Panc1 (cell line): ENCODE measurements around the gene TMEM168. TPM values are rescaled to one million over a fixed set of nuclear protein-coding genes. Genes with fewer than 3 reads are reported as not detected.

Experiments used
- ATAC-seq: fragments of 200-7000 bp; cut with Tn5 transposase; 2 replicates; pipeline ENCODE4 v1.9.1; 2020; ENCODE audit warnings: mild to moderate bottlenecking, moderate library complexity
- BruUV-seq: library from RNA; stranded (reverse); fragments of 400-500 nt; replicated peaks from 2 replicates; lab custom pipeline; 2021; lab: Mats Ljungman, UMichigan
- CTCF ChIA-PET: fragments of 300-600 bp; sonication (Branson Sonifier 250); formaldehyde crosslinking; loops from one replicate; lab custom pipeline; 2022; ENCODE audit warnings: antibody characterized with exemption; lab: Charles Lee
- POLR2A ChIA-PET: fragments of 300-600 bp; sonication (Branson Sonifier 250); formaldehyde crosslinking; loops from one replicate; lab custom pipeline; 2022; ENCODE audit warnings: antibody characterized with exemption; lab: Charles Lee
- DNase-seq: peaks from one replicate; pipeline ENCODE4 v3.0.0-alpha.2; 2010; ENCODE audit warnings: low read depth, low spot score
- H3K27ac ChIP-seq: 2 replicates; pipeline ENCODE4 v1.5.1; 2011; ENCODE audit warnings: mild to moderate bottlenecking, low read length, inconsistent platforms
- H3K27me3 ChIP-seq: fragments of 200-500 bp; sonication (Bioruptor generic); 2 replicates; pipeline ENCODE4 v1.6.0; 2014; ENCODE audit warnings: low read length, inconsistent platforms; ENCODE audit not compliant: control insufficient read depth, insufficient read depth
- H3K36me3 ChIP-seq: fragments of 200-500 bp; sonication (Bioruptor generic); 2 replicates; pipeline ENCODE4 v1.5.1; 2014; ENCODE audit warnings: inconsistent platforms, mild to moderate bottlenecking, low read length, moderate library complexity; ENCODE audit not compliant: control insufficient read depth, insufficient read depth
- H3K4me1 ChIP-seq: 2 replicates; pipeline ENCODE4 v1.5.1; 2011; ENCODE audit warnings: inconsistent platforms, mild to moderate bottlenecking, low read length, moderate library complexity; ENCODE audit not compliant: control insufficient read depth, insufficient read depth
- H3K4me3 ChIP-seq, 2 experiments: 2 replicates each; pipeline ENCODE4 v1.5.1; 2011 to 2012; ENCODE audit warnings: low read depth in 2 of 2, low read length in 2 of 2, mild to moderate bottlenecking in 2 of 2, inconsistent platforms in 1 of 2, moderate library complexity in 1 of 2
- H3K9me3 ChIP-seq: fragments of 200-500 bp; sonication (Bioruptor generic); 2 replicates; pipeline ENCODE4 v1.5.1; 2014; ENCODE audit warnings: low read depth, mild to moderate bottlenecking, inconsistent platforms, low read length, moderate library complexity; ENCODE audit not compliant: control insufficient read depth, insufficient read depth
- CTCF ChIP-seq: fragments of 450-650 bp; IDR thresholded peaks from 2 replicates; pipeline ENCODE4 v1.5.1; 2017; ENCODE audit warnings: mild to moderate bottlenecking
- POLR2AphosphoS5 ChIP-seq: IDR thresholded peaks from 2 replicates; pipeline ENCODE4 v1.6.1; 2012; ENCODE audit warnings: mild to moderate bottlenecking, low read depth, low read length, moderate library complexity
- REST ChIP-seq, 2 experiments: IDR thresholded peaks; 2 replicates each; pipeline ENCODE4 v1.6.1; 2011 to 2012; ENCODE audit warnings: low read depth in 2 of 2, control low read depth in 1 of 2, low read length in 1 of 2, mild to moderate bottlenecking in 1 of 2, moderate library complexity in 1 of 2; ENCODE audit not compliant: insufficient read depth in 1 of 2
- SIN3A ChIP-seq: IDR thresholded peaks from 2 replicates; pipeline ENCODE4 v1.6.1; 2012; ENCODE audit warnings: low read depth, mild to moderate bottlenecking, low read length, moderate library complexity, borderline replicate concordance; ENCODE audit not compliant: insufficient read depth
- TCF7L2 ChIP-seq: IDR thresholded peaks from 2 replicates; pipeline ENCODE4 v1.6.1; 2011; ENCODE audit warnings: mild to moderate bottlenecking, low read depth, low read length, inconsistent platforms
- in situ Hi-C: cut with HindIII; loops from 2 replicates; pipeline ENCODE4 v1.10.0; 2016; ENCODE audit warnings: low sequenced_read_pairs, low pct_unique_long_range_greater_than_20kb
- intact Hi-C: fragments of 100-400 bp; cut with micrococcal nuclease; formaldehyde crosslinking; loops from one replicate; pipeline ENCODE4 v1.10.0; 2022; ENCODE audit not compliant: unreplicated experiment
- total RNA-seq: library from RNA; stranded (reverse); gene quantifications from one replicate; pipeline ENCODE4 v1.2.1, GENCODE V29; 2021; ENCODE audit not compliant: unreplicated experiment

The TMEM168 gene
- total RNA-seq, 1 experiment from 2014 or later = 0.26 TPM

GRCh38 chr7:112800486-112800885, 10.3 kb upstream of the TMEM168 start:
- no peak for DNase-seq
- no TSS peak for BruUV-seq
- ChIA-PET POLR2A (no interaction called here), CTCF (no interaction called here)
- H3K27ac ChIP-seq = no peak overlapping the region
- no peaks in the 10 kb centered on the region for H3K36me3 ChIP-seq
- H3K9me3 ChIP-seq = no peaks in the 10 kb centered on the region
- no peaks in the 10 kb centered on the region for H3K4me1 ChIP-seq
- no peaks in the 10 kb centered on the region for H3K27me3 ChIP-seq
- no peak for ATAC-seq
- no peak for TF ChIP-seq REST (IDR thresholded peaks at IDR 0.05; ENCODE audit: insufficient read depth in 1 of 2, low read depth in 2 of 2, low read length in 1 of 2)
- H3K4me3 ChIP-seq = no peak overlapping the region
- in situ Hi-C loops = no loop called here
- intact Hi-C loops = no loop called here

- H3K4me1 ChIP-seq = no peaks in the 10 kb centered on the region
- no peak overlapping the region for H3K4me3 ChIP-seq
- no peak for DNase-seq
- no peak for ATAC-seq
- H3K27me3 ChIP-seq = no peaks in the 10 kb centered on the region
- POLR2A ChIA-PET = no interaction called here
- in situ Hi-C loops = no loop called here
- TF ChIP-seq SIN3A (no peak), POLR2AphosphoS5 (no peak), CTCF (no peak), REST (IDR thresholded peaks at IDR 0.05; ENCODE audit: insufficient read depth in 1 of 2, low read depth in 2 of 2, low read length in 1 of 2) (no peak), TCF7L2 (no peak)
- H3K27ac ChIP-seq = no peak overlapping the region
- no peaks in the 10 kb centered on the region for H3K36me3 ChIP-seq
- H3K9me3 ChIP-seq = no peaks in the 10 kb centered on the region
- BruUV-seq = no TSS peak
- CTCF ChIA-PET = no interaction called here
- intact Hi-C loops = no loop called here
Observed at GRCh38 chr7:112799448-112800120, 9.4 kb upstream of the TMEM168 start.
